ENCODE measurements around the gene AMDHD1. TPM values are rescaled to one million over a fixed set of nuclear protein-coding genes. Genes with fewer than 3 reads are reported as not detected.

The AMDHD1 gene
- total RNA-seq, 2 donors from 2014 or later = 0.74 to 2.1 TPM

- Mint-ChIP-seq H3K4me3 (no peak overlapping the region), H3K36me3 (no peaks in the 10 kb centered on the region), H3K27me3 (no peaks in the 10 kb centered on the region), H3K9me3 (no peaks in the 10 kb centered on the region), H3K4me1 (ENCODE audit: low read depth in 2 of 2) (peaks cover 13 to 28% of the 10 kb centered on the region in 2 donors), H3K27ac (no peak overlapping the region)
- ATAC-seq = no peak
- no peak for DNase-seq (ENCODE audit: low spot score)
These were observed 52.3 kb downstream of the AMDHD1 start for GRCh38 chr12:95995238-95996031.

- H3K36me3 Mint-ChIP-seq = peaks cover 4% of the 10 kb centered on the region
- H3K4me3 Mint-ChIP-seq = peak within 1 kb of the TSS; percentile 65
- DNase-seq (ENCODE audit: low spot score) (no peak), ATAC-seq (peak; percentile 22 to 55)
- H3K27me3 Mint-ChIP-seq = no peaks in the 10 kb centered on the region
- H3K4me1 Mint-ChIP-seq (ENCODE audit: low read depth in 2 of 2) = peaks cover 13 to 28% of the 10 kb centered on the region in 2 donors
- H3K9me3 Mint-ChIP-seq = no peaks in the 10 kb centered on the region
- H3K27ac Mint-ChIP-seq = no peak within 1 kb of the TSS
These were observed 53.0 kb downstream of the AMDHD1 start, which contains the start of gene HAL for GRCh38 chr12:95996034-95996658. HAL (minus strand) TSS chr12:95996344; CDS start chr12:95995910, 434 bp downstream.

GRCh38 chr12:95997276-95997675, 54.1 kb downstream of the AMDHD1 start:
- H3K27ac Mint-ChIP-seq = peak overlapping the region in 1 of 2 donors; percentile 6
- DNase-seq (ENCODE audit: low spot score) = no peak
- ATAC-seq = no peak
- peaks cover 13 to 28% of the 10 kb centered on the region in 2 donors for H3K4me1 Mint-ChIP-seq (ENCODE audit: low read depth in 2 of 2)
- H3K36me3 Mint-ChIP-seq = peaks cover 4% of the 10 kb centered on the region
- no peaks in the 10 kb centered on the region for H3K27me3 Mint-ChIP-seq
- H3K4me3 Mint-ChIP-seq = no peak overlapping the region
- no peaks in the 10 kb centered on the region for H3K9me3 Mint-ChIP-seq

- DNase-seq (ENCODE audit: low spot score) (no peak), ATAC-seq (peak; percentile 12 to 73)
- H3K27ac Mint-ChIP-seq = peak overlapping the region; percentile 6 to 15
- peaks cover 13 to 28% of the 10 kb centered on the region in 2 donors for H3K4me1 Mint-ChIP-seq (ENCODE audit: low read depth in 2 of 2)
- H3K27me3 Mint-ChIP-seq = no peaks in the 10 kb centered on the region
- no peak overlapping the region for H3K4me3 Mint-ChIP-seq
- H3K9me3 Mint-ChIP-seq = no peaks in the 10 kb centered on the region
- peaks cover 4% of the 10 kb centered on the region for H3K36me3 Mint-ChIP-seq
These were observed 54.9 kb downstream of the AMDHD1 start for GRCh38 chr12:95997911-95998510.

GRCh38 chr12:95998611-95999286, 55.6 kb downstream of the AMDHD1 start:
- no peak overlapping the region for H3K4me3 Mint-ChIP-seq
- no peaks in the 10 kb centered on the region for H3K9me3 Mint-ChIP-seq
- DNase-seq (ENCODE audit: low spot score) = peak; percentile 72
- H3K27ac Mint-ChIP-seq = peak overlapping the region in 1 of 2 donors; percentile 15
- no peaks in the 10 kb centered on the region for H3K27me3 Mint-ChIP-seq
- H3K36me3 Mint-ChIP-seq = peaks cover 4% of the 10 kb centered on the region
- ATAC-seq = peak; percentile 89 to 90
- H3K4me1 Mint-ChIP-seq (ENCODE audit: low read depth in 2 of 2) = peaks cover 13 to 28% of the 10 kb centered on the region in 2 donors

GRCh38 chr12:95999484-95999883, 56.4 kb downstream of the AMDHD1 start:
- H3K4me3 Mint-ChIP-seq = no peak overlapping the region
- H3K27ac Mint-ChIP-seq = no peak overlapping the region
- peaks cover 13 to 28% of the 10 kb centered on the region in 2 donors for H3K4me1 Mint-ChIP-seq (ENCODE audit: low read depth in 2 of 2)
- peaks cover 4% of the 10 kb centered on the region for H3K36me3 Mint-ChIP-seq
- H3K27me3 Mint-ChIP-seq = no peaks in the 10 kb centered on the region
- H3K9me3 Mint-ChIP-seq = no peaks in the 10 kb centered on the region
- ATAC-seq (no peak), DNase-seq (ENCODE audit: low spot score) (no peak)

GRCh38 chr12:96000858-96001257, 57.7 kb downstream of the AMDHD1 start:
- Mint-ChIP-seq H3K36me3 (peaks cover 15% of the 10 kb centered on the region), H3K27me3 (no peaks in the 10 kb centered on the region), H3K9me3 (no peaks in the 10 kb centered on the region), H3K27ac (no peak overlapping the region), H3K4me3 (no peak overlapping the region), H3K4me1 (ENCODE audit: low read depth in 2 of 2) (peaks cover 13 to 28% of the 10 kb centered on the region in 2 donors)
- no peak for ATAC-seq
- no peak for DNase-seq (ENCODE audit: low spot score)

- ATAC-seq (no peak), DNase-seq (ENCODE audit: low spot score) (no peak)
- H3K9me3 Mint-ChIP-seq = no peaks in the 10 kb centered on the region
- H3K4me1 Mint-ChIP-seq (ENCODE audit: low read depth in 2 of 2) = no peaks in the 10 kb centered on the region
- no peak overlapping the region for H3K4me3 Mint-ChIP-seq
- peaks cover 25% of the 10 kb centered on the region for H3K36me3 Mint-ChIP-seq
- no peak overlapping the region for H3K27ac Mint-ChIP-seq
- no peaks in the 10 kb centered on the region for H3K27me3 Mint-ChIP-seq
These were observed 63.6 kb downstream of the AMDHD1 start for GRCh38 chr12:96006727-96007126.

- Mint-ChIP-seq H3K4me3 (no peak overlapping the region), H3K4me1 (ENCODE audit: low read depth in 2 of 2) (no peaks in the 10 kb centered on the region), H3K36me3 (peaks cover 25% of the 10 kb centered on the region), H3K9me3 (no peaks in the 10 kb centered on the region), H3K27me3 (no peaks in the 10 kb centered on the region), H3K27ac (no peak overlapping the region)
- ATAC-seq (no peak), DNase-seq (ENCODE audit: low spot score) (no peak)
These were observed 64.6 kb downstream of the AMDHD1 start for GRCh38 chr12:96007729-96008128.

- Mint-ChIP-seq H3K9me3 (no peaks in the 10 kb centered on the region), H3K27me3 (no peaks in the 10 kb centered on the region), H3K4me3 (no peak overlapping the region), H3K27ac (no peak overlapping the region), H3K36me3 (peaks cover 20% of the 10 kb centered on the region), H3K4me1 (ENCODE audit: low read depth in 2 of 2) (no peaks in the 10 kb centered on the region)
- no peak for ATAC-seq
- no peak for DNase-seq (ENCODE audit: low spot score)
These were observed 71.9 kb downstream of the AMDHD1 start for GRCh38 chr12:96014943-96015599.

- DNase-seq (ENCODE audit: low spot score) = no peak
- Mint-ChIP-seq H3K9me3 (no peaks in the 10 kb centered on the region), H3K36me3 (peaks cover 14% of the 10 kb centered on the region)
These were observed 72.5 kb downstream of the AMDHD1 start for GRCh38 chr12:96015672-96016071.

More at GRCh38 chr12:96015672-96016071, 72.5 kb downstream of the AMDHD1 start:
- no peak overlapping the region for H3K4me3 Mint-ChIP-seq
- H3K27me3 Mint-ChIP-seq = no peaks in the 10 kb centered on the region
- H3K27ac Mint-ChIP-seq = no peak overlapping the region
- no peaks in the 10 kb centered on the region for H3K4me1 Mint-ChIP-seq (ENCODE audit: low read depth in 2 of 2)
- ATAC-seq = no peak

Measured in natural killer cell treated with Interleukin-12 subunit alpha and Interleukin-12 subunit beta and Interleukin-15 and Interleukin-18, amount 100 ng/mL, for 72 hours (primary cell).